ENCODE measurements around the gene SRPK2.
"Not testable (repeated sequence)": the region's sequence is repeated elsewhere in the genome, so short reads cannot be mapped to it uniquely, and the experiment has no call there.

The SRPK2 gene

DNA sequence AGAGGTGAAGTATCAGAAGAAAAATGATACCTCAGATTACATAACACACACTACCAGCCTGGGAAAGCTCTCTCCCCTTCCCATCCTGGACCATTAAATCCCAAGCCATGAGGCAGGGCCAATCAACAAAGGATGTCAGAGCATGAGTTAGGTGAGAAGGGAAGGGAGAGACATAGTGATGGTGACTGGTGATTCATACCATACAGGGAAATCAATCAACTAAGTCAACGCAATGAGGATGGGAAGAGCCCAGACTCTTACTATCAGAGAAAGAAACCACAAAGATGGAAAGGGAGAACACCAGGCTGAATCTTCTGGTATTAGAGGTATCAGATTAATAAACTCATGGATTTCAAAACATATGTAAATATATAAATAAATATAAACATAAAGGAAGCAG is 189.3 kb downstream of the SRPK2 start:
- Histone ChIP-seq H3K27ac (no peak overlapping the region), H3K4me3 (no peak overlapping the region)
- TF ChIP-seq, protein P1, sequence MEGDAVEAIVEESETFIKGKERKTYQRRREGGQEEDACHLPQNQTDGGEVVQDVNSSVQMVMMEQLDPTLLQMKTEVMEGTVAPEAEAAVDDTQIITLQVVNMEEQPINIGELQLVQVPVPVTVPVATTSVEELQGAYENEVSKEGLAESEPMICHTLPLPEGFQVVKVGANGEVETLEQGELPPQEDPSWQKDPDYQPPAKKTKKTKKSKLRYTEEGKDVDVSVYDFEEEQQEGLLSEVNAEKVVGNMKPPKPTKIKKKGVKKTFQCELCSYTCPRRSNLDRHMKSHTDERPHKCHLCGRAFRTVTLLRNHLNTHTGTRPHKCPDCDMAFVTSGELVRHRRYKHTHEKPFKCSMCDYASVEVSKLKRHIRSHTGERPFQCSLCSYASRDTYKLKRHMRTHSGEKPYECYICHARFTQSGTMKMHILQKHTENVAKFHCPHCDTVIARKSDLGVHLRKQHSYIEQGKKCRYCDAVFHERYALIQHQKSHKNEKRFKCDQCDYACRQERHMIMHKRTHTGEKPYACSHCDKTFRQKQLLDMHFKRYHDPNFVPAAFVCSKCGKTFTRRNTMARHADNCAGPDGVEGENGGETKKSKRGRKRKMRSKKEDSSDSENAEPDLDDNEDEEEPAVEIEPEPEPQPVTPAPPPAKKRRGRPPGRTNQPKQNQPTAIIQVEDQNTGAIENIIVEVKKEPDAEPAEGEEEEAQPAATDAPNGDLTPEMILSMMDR (IDR thresholded peaks at IDR 0.05), result no peak
- no peak for DNase-seq (ENCODE audit: low spot score)

DNA sequence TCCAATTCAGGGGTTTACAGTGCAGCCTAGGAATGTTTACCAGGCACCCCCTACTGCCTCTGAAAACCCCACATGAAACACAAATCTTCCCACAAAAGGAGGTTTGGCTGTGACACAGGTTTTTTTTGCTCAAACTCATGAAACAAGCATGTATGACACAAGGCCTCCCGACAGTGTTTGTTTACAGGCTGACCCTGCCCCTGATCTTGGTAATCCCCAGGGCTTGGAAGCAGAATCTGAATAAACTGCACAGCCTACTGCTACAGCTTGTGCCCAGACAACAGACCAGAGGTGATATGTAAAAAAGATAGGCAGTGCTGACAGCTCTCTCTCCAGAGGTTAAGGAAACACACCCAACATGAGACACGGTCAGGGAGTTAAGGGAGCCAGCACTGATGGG is 190.5 kb downstream of the SRPK2 start:
- H3K27ac ChIP-seq, result no peak overlapping the region

DNA sequence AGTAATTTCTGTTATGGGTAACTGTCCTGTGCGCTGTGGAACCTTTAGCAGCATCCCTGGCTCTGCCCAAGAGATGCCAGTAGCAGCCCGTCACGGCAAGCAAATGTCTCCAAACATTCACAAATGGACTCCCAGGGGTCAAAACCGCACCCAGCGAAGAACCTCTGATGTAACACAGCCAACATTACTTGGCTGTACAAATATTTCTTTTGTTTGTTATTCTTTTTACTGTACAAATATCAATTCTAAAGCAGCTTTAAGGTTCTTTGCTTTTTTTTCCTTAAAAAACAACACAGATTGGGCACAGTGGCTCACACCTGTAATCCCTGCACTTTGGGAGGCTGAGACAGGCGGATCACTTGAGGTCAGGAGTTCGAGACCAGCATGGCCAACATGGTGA is 192.2 kb downstream of the SRPK2 start:
- Histone ChIP-seq H3K27ac (no peak overlapping the region), H3K4me3 (no peak overlapping the region)
- no peak for DNase-seq (ENCODE audit: low spot score)
- TF ChIP-seq, protein P1 (IDR thresholded peaks at IDR 0.05), result no peak

More for the DNA sequence above, 190.5 kb downstream of the SRPK2 start:
- DNase-seq (ENCODE audit: low spot score), result no peak
- TF ChIP-seq, protein P1 (IDR thresholded peaks at IDR 0.05), result no peak
- no peak overlapping the region for H3K4me3 ChIP-seq

DNA sequence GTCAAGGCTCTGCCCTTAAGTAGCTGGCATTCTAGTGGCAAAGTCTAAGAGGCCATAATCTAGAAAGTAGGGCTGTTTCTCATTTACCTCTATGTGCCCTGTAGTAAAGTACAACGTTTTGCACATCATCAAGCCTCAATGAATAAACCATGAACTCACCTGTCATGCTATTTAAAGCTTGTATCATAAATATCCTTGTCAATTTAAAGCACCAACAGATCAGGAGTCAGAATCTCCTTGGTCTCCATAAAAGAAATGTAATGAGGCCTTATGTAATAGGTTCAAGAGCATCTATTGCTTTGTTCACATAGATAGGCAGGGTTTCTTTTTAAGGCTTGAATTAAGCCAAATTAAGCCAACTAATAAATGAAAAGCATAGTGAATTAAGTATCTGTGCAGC is 192.8 kb downstream of the SRPK2 start:
- Histone ChIP-seq H3K27ac (no peak overlapping the region), H3K4me3 (no peak overlapping the region)
- TF ChIP-seq, protein P1 (IDR thresholded peaks at IDR 0.05), result no peak
- DNase-seq (ENCODE audit: low spot score), result no peak

DNA sequence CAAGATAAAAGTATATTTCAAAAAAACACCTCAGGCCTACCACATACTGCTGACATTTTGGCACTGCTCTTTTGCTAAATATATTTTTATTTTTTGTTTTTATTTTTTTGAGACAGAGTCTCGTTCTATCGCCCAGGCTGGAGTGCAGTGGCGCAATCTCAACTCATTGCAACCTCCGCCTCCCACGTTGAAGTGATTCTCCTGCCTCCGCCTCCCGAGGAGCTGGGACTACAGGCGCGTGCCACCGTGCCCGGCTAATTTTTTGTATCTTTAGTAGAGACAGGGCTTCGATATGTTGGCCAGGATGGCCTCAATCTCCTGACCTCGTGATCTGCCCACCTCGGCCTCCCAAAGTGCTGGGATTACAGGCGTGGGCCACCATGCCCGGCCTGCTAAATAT is 193.8 kb downstream of the SRPK2 start:
- not testable (repeated sequence) for H3K4me3 ChIP-seq; DNase-seq (ENCODE audit: low spot score); H3K27ac ChIP-seq

DNA sequence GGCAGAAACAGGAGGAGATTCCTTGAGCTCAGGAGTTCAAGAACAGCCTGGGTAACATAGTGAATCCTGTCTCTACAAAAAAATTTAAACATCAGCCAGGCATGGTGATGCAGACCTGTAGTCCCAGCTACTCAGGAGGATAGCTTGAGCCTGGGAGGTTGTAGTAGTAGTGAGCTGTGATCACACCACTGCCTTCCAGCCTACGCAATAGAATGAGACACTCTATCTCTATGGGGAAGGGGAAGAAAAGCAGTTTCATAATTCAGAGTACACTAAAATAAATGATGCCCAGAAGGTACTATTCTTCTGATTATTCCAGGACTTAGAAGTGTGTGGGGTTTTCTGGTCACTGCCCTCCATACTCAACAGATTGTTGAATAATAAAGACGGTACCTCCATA is 197.4 kb downstream of the SRPK2 start:
- Histone ChIP-seq H3K4me3 (no peak overlapping the region), H3K27ac (no peak overlapping the region)
- no peak for DNase-seq (ENCODE audit: low spot score)
- TF ChIP-seq, protein P1 (IDR thresholded peaks at IDR 0.05), result no peak

DNA sequence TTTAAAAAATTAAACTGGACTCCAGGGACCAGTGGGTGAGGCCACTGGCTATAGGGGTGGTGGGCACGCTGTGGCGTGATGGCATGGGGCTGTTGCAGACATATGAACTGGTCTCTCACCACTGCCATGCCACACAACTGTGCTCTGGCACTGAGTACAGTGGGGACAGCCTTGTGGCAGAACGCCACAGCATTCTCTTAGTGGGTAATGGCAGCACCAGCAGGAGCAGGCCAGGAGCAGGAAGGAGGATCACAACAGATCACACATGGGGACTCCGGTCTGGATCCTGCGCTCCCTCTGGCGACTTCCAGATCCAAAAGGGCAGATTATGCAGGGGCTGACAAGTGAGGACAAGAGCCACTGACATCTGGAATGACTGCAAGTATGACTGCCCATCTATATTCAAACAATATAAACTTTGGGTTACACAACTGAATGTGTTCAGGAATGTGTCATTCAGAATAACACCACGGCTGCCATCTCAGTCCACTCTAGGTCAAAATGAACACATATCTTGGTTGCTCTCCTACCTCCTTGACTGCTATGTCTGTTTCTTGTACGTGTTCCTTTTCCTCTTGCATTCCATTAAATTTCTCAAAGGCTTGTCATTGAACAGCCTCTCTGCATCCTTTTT is 198.7 kb downstream of the SRPK2 start:
- Histone ChIP-seq H3K4me3 (no peak overlapping the region), H3K27ac (no peak overlapping the region)
- no peak for DNase-seq (ENCODE audit: low spot score)
- TF ChIP-seq, protein P1 (IDR thresholded peaks at IDR 0.05), result no peak

All from coronary artery (tissue), 2 donors.